K562 (cell line): ENCODE measurements around the gene TTLL11. TPM values are rescaled to one million over a fixed set of nuclear protein-coding genes. Genes with fewer than 3 reads are reported as not detected.

ENCODE experiments used
- ATAC-seq: fragments of 200-7000 bp; cut with Tn5 transposase; 3 replicates; pipeline ENCODE4 v1.9.1; 2020; ENCODE audit warnings: moderate library complexity
- BruUV-seq: library from RNA; stranded (reverse); fragments of 400-500 nt; replicated peaks from 2 replicates; lab custom pipeline; 2021; lab: Mats Ljungman, UMichigan
- CTCF ChIA-PET: fragments of 300-600 bp; formaldehyde crosslinking; extraction: SDS; loops from one replicate; lab custom pipeline; 2021; ENCODE audit warnings: low intra/inter-chr PET ratio; lab: Yijun Ruan, JAX
- POLR2A ChIA-PET: fragments of 300-600, 350-650 bp; sonication (Branson Sonifier 250); formaldehyde crosslinking; extraction: SDS; loops from one replicate; lab custom pipeline; 2021; ENCODE audit warnings: antibody characterized with exemption, inconsistent platforms; lab: Yijun Ruan, JAX
- DNase-seq, 4 experiments: peaks; one replicate each; pipeline versions ENCODE4 v3.0.0 to v3.0.0-alpha.2; 2011 to 2018; ENCODE audit warnings: low spot score in 3 of 4, mixed read lengths in 3 of 4; ENCODE audit errors: extremely low read depth in 1 of 4
- FAIRE-seq: peaks from 2 replicates; lab custom pipeline; 2011; peaks lifted over from hg19 to GRCh38; lab: Jason Lieb, UNC
- H2AFZ ChIP-seq: 2 replicates; pipeline ENCODE4 v1.6.0; 2011; ENCODE audit warnings: low read depth, low read length, control low read depth, inconsistent platforms
- H3K27ac ChIP-seq: fragments of 200-600 bp; 3 replicates; pipeline ENCODE4 v1.8.0; 2011; ENCODE audit warnings: low read depth, mild to moderate bottlenecking, control low read depth, inconsistent platforms, low read length, moderate library complexity, mixed read lengths; ENCODE audit errors: extremely low read depth
- H3K27me3 ChIP-seq, 2 experiments: fragments of 300-600 bp in 1 of 2; 2 replicates in 1 of 2; 3 replicates in 1 of 2; pipeline versions ENCODE4 v1.6.0 to v1.8.0; 2011; ENCODE audit warnings: inconsistent platforms in 2 of 2, low read length in 2 of 2, mild to moderate bottlenecking in 1 of 2, mixed read lengths in 1 of 2, moderate library complexity in 1 of 2; ENCODE audit not compliant: control insufficient read depth in 2 of 2, insufficient read depth in 2 of 2
- H3K36me3 ChIP-seq: fragments of 300-600 bp; 3 replicates; pipeline ENCODE4 v1.8.0; 2011; ENCODE audit warnings: mild to moderate bottlenecking, low read length, inconsistent platforms; ENCODE audit not compliant: control insufficient read depth, insufficient read depth
- H3K4me1 ChIP-seq, 2 experiments: fragments of 200-600 bp in 1 of 2; replicated peaks in 1 of 2; 2 replicates in 1 of 2; 3 replicates in 1 of 2; pipeline versions ENCODE4 v1.5.1 to v1.8.0; 2011; ENCODE audit warnings: inconsistent platforms in 2 of 2, low read length in 2 of 2, mild to moderate bottlenecking in 1 of 2, mixed read lengths in 1 of 2, moderate library complexity in 1 of 2; ENCODE audit not compliant: control insufficient read depth in 2 of 2, insufficient read depth in 2 of 2
- H3K4me2 ChIP-seq: 2 replicates; pipeline ENCODE4 v1.6.1; 2011; ENCODE audit warnings: low read length, control low read depth, inconsistent platforms, mixed read lengths; ENCODE audit not compliant: insufficient read depth
- H3K4me3 ChIP-seq: fragments of 200-600 bp; sonication (generic), shearing (Covaris generic); 2 replicates; pipeline ENCODE4 v1.5.1; 2016; ENCODE audit warnings: control low read depth, inconsistent platforms
- H3K79me2 ChIP-seq: fragments of 200-600 bp; 3 replicates; pipeline ENCODE4 v1.8.0; 2011; ENCODE audit warnings: low read length, inconsistent platforms; ENCODE audit not compliant: control insufficient read depth, insufficient read depth
- H3K9ac ChIP-seq, 2 experiments: 2 replicates each; pipeline versions ENCODE4 v1.6.0 to v1.6.1; 2011; ENCODE audit warnings: low read depth in 2 of 2, low read length in 2 of 2, control low read depth in 1 of 2, inconsistent platforms in 1 of 2, mild to moderate bottlenecking in 1 of 2, mixed read lengths in 1 of 2; ENCODE audit not compliant: insufficient read depth in 1 of 2
- H3K9me1 ChIP-seq: one replicate; pipeline ENCODE4 v1.6.0; 2011; ENCODE audit warnings: inconsistent platforms, mild to moderate bottlenecking, low read length, moderate library complexity; ENCODE audit not compliant: control insufficient read depth, insufficient read depth
- H3K9me3 ChIP-seq: replicated peaks from 2 replicates; pipeline ENCODE4 v1.5.1; 2011; ENCODE audit warnings: low read depth, low read length, inconsistent platforms; ENCODE audit not compliant: control insufficient read depth, insufficient read depth
- H4K20me1 ChIP-seq: replicated peaks from 2 replicates; pipeline ENCODE4 v1.6.1; 2011; ENCODE audit warnings: low read length, inconsistent platforms, mixed read lengths; ENCODE audit not compliant: control insufficient read depth, insufficient read depth
- DNMT1 ChIP-seq: fragments of 450-650 bp; IDR thresholded peaks from 2 replicates; pipeline ENCODE4 v1.6.1; 2016; ENCODE audit warnings: antibody characterized with exemption, mild to moderate bottlenecking
- GABPA ChIP-seq: fragments of 200-800 bp; sonication (Bioruptor generic); conservative IDR thresholded peaks from 2 replicates; pipeline ENCODE4 v1.6.1; 2016; ENCODE audit warnings: low read depth, missing genetic modification characterization, missing compliant biosample characterization
- HNRNPK ChIP-seq: fragments of 200-400 bp; formaldehyde crosslinking; IDR thresholded peaks from one replicate; pipeline ENCODE4 v1.6.1; 2018; ENCODE audit warnings: mild to moderate bottlenecking, low read depth, low read length; ENCODE audit not compliant: poor library complexity, severe bottlenecking
- IRF1 ChIP-seq: sonication (generic); formaldehyde crosslinking; IDR thresholded peaks from 2 replicates; pipeline ENCODE4 v1.8.0; 2022; ENCODE audit warnings: missing genetic modification reagents, mild to moderate bottlenecking, borderline replicate concordance
- KLF1 ChIP-seq: fragments of 450-650 bp; IDR thresholded peaks from 2 replicates; pipeline ENCODE4 v1.6.1; 2016; ENCODE audit warnings: missing genetic modification characterization, missing compliant biosample characterization
- KLF10 ChIP-seq: fragments of 250-450 bp; sonication (Bioruptor Pico); IDR thresholded peaks from 2 replicates; pipeline ENCODE4 v1.6.1; 2021; ENCODE audit warnings: matching md5 sums
- POLR2AphosphoS5 ChIP-seq: IDR thresholded peaks from 2 replicates; pipeline ENCODE4 v1.6.1; 2011; ENCODE audit warnings: mild to moderate bottlenecking, low read depth, low read length, moderate library complexity; ENCODE audit not compliant: control insufficient read depth, insufficient read depth
- XRCC3 ChIP-seq: fragments of 450-650 bp; IDR thresholded peaks from 2 replicates; pipeline ENCODE4 v1.6.1; 2017; ENCODE audit warnings: mild to moderate bottlenecking, moderate library complexity
- ZNF444 ChIP-seq: fragments of 250-450 bp; sonication (Bioruptor Pico); IDR thresholded peaks from 2 replicates; pipeline ENCODE4 v1.4.0; 2020; ENCODE audit warnings: mild to moderate bottlenecking, moderate library complexity
- ZNF507 ChIP-seq: conservative IDR thresholded peaks from 2 replicates; pipeline ENCODE4 v1.6.1; 2017; ENCODE audit warnings: missing genetic modification characterization, missing compliant biosample characterization
- WGBS: fragments of 100-300 bp; shearing (Covaris generic); methylation state at CpG from one replicate; pipeline ENCODE4 v1.1.6; 2016; ENCODE audit warnings: low coverage, mixed read lengths; ENCODE audit not compliant: insufficient coverage; ENCODE audit errors: missing lambda C conversion rate; 5-methylcytosine and 5-hydroxymethylcytosine counted together
- in situ Hi-C: fragments of 300-500 bp; cut with MboI; formaldehyde crosslinking; loops from 4 replicates; pipeline ENCODE4 v1.15.0; 2018; ENCODE audit warnings: inconsistent platforms, mixed read lengths
- intact Hi-C: fragments of 100-400 bp; cut with micrococcal nuclease; formaldehyde crosslinking; loops from 2 replicates; pipeline ENCODE4 v1.14.2; 2022
- polyA plus RNA-seq, 8 experiments: library from polyadenylated mRNA; depleted of rRNA in 4 of 8; stranded (reverse) in 5 of 8; unstranded in 3 of 8; fragments of >200 nt; fragmentation: Nextera tagmentation in 2 of 8; fragmentation: Illumina TruSeq in 1 of 8; extraction: Ambion mirVana in 2 of 8; extraction: Trizol in 1 of 8; gene quantifications; 2 replicates each; pipeline versions ENCODE4 v1.2.1 to v1.2.3, GENCODE V29; 2011 to 2014; ENCODE audit warnings: inconsistent platforms in 1 of 8, missing spikeins in 1 of 8
- total RNA-seq, 7 experiments: library from RNA; depleted of rRNA in 6 of 7; stranded (reverse); fragments of >200 nt in 6 of 7; fragmentation: Illumina TruSeq in 2 of 7; extraction: Trizol in 2 of 7; gene quantifications; 2 replicates each; pipeline versions ENCODE4 v1.2.1 to v1.2.3, GENCODE V29; 2011 to 2021; ENCODE audit warnings: low replicate concordance in 1 of 7
- TF ChIP-seq, protein P1 (sequence below), 2 experiments: fragments of 450-650 bp; formaldehyde crosslinking in 1 of 2; IDR thresholded peaks; 2 replicates each; pipeline versions ENCODE4 v1.4.0 to v1.6.1; 2014 to 2020; ENCODE audit warnings: mild to moderate bottlenecking in 2 of 2, borderline replicate concordance in 1 of 2, low read depth in 1 of 2

The TTLL11 gene
- total and polyA plus RNA-seq, 9 of the 15 experiments (the other 6 are each of a cell fraction or from before 2014, with no cell fraction given), result 0.83 to 4.4 (median 2.7) TPM

DNA sequence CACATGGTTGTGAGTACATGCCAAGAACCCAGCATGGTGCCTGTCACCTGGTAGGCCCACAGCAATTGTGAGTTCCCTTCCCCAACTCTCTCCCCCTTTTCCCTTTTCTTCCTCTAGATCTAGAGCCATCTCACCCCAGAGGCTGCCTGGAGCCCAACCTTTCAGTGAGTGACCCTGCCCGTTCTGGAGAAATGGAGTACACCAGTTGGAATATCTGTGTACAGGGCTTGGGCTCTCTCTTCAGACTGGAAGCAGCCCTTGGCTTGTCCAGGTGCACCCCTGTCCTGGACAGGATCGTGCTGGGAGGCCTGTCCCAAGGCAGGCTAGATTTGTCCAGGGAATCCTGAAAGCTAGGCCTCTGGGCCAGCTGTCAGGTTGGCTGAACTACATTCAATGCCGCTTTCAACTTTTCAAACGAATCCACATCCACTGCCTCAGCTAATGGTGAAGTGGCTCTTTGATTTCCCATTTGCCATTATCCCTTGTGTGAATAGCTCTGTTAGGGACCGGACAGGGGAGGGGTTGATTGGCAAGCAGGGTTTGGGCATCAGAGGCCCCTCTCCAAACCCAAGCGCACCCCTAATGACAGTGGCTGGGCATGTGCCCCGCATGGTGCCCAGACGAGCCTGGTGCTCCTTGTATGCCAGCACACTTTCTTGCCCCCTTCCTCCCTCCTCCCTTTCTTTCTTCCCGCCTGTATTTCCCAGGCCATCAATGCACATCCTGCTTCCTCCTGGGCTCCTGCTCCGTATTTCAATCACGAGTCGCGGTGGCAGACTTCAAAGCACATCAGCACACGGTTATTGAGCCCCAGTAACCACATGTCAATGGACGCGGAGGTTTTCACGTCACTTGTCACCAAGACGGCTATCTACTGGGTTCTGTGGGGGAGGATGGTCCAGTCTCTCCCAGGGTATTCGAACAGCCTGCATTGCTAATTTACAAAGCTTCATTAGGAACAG, 230.5 kb downstream of the TTLL11 start:
- no peaks in the 10 kb centered on the region for H3K4me1 ChIP-seq
- under 1% methylated on average over 18 of the region's 19 CpGs for WGBS
- ATAC-seq (no peak), FAIRE-seq (no peak), DNase-seq (no peak)
- no peaks in the 10 kb centered on the region for H3K9me1 ChIP-seq
- ChIA-PET CTCF (no interaction called here), POLR2A (interaction anchor here (0.6 kb wide), 1 partner anchor 28 kb away, joined by 3 read pairs; no protein-coding TSS in a partner anchor)
- H3K4me2 ChIP-seq, result no peak overlapping the region
- H3K9me3 ChIP-seq, result no peaks in the 10 kb centered on the region
- peaks cover 9% of the 10 kb centered on the region; the same call in 1 of the 2 replicates for H4K20me1 ChIP-seq
- no peak overlapping the region for H3K9ac ChIP-seq
- no TSS peak for BruUV-seq
- H3K27ac ChIP-seq, result no peak overlapping the region
- intact Hi-C loops, result loop anchor here (5.0 kb wide), 2 partner anchors 130 to 225 kb away; no protein-coding TSS in a partner anchor
- in situ Hi-C loops, result no loop called here
- H2AFZ ChIP-seq, result no peak overlapping the region
- H3K4me3 ChIP-seq, result no peak overlapping the region
- H3K27me3 ChIP-seq, result peaks cover 3 to 32% of the 10 kb centered on the region in 2 experiments
- no peaks in the 10 kb centered on the region for H3K79me2 ChIP-seq
- no peaks in the 10 kb centered on the region for H3K36me3 ChIP-seq
- TF ChIP-seq GABPA (tag), result no peak
- TF ChIP-seq DNMT1, result no peak
- TF ChIP-seq HNRNPK, result no peak
- TF ChIP-seq, protein P1, sequence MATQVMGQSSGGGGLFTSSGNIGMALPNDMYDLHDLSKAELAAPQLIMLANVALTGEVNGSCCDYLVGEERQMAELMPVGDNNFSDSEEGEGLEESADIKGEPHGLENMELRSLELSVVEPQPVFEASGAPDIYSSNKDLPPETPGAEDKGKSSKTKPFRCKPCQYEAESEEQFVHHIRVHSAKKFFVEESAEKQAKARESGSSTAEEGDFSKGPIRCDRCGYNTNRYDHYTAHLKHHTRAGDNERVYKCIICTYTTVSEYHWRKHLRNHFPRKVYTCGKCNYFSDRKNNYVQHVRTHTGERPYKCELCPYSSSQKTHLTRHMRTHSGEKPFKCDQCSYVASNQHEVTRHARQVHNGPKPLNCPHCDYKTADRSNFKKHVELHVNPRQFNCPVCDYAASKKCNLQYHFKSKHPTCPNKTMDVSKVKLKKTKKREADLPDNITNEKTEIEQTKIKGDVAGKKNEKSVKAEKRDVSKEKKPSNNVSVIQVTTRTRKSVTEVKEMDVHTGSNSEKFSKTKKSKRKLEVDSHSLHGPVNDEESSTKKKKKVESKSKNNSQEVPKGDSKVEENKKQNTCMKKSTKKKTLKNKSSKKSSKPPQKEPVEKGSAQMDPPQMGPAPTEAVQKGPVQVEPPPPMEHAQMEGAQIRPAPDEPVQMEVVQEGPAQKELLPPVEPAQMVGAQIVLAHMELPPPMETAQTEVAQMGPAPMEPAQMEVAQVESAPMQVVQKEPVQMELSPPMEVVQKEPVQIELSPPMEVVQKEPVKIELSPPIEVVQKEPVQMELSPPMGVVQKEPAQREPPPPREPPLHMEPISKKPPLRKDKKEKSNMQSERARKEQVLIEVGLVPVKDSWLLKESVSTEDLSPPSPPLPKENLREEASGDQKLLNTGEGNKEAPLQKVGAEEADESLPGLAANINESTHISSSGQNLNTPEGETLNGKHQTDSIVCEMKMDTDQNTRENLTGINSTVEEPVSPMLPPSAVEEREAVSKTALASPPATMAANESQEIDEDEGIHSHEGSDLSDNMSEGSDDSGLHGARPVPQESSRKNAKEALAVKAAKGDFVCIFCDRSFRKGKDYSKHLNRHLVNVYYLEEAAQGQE (IDR thresholded peaks at IDR 0.05; ENCODE audit: borderline replicate concordance), result no peak
- TF ChIP-seq, protein P1 (CRISPR knock-in tag; IDR thresholded peaks at IDR 0.05; ENCODE audit: low read depth), result no peak
- TF ChIP-seq KLF1 (tag), result no peak
- TF ChIP-seq ZNF507, result no peak
- no peak for TF ChIP-seq IRF1
- TF ChIP-seq KLF10, result no peak
- TF ChIP-seq POLR2AphosphoS5, result no peak
- TF ChIP-seq ZNF444 (CRISPR knock-in tag), result no peak
- no peak for TF ChIP-seq XRCC3
